Measurements from ENCODE around the gene LDLRAD4. TPM values are rescaled to one million over a fixed set of nuclear protein-coding genes. Genes with fewer than 3 reads are reported as not detected.
"Not testable (repeated sequence)": the region's sequence is repeated elsewhere in the genome, so short reads cannot be mapped to it uniquely, and the experiment has no call there.

LDLRAD4 gene
- total RNA-seq, 1 donor: 0.54 TPM

DNA sequence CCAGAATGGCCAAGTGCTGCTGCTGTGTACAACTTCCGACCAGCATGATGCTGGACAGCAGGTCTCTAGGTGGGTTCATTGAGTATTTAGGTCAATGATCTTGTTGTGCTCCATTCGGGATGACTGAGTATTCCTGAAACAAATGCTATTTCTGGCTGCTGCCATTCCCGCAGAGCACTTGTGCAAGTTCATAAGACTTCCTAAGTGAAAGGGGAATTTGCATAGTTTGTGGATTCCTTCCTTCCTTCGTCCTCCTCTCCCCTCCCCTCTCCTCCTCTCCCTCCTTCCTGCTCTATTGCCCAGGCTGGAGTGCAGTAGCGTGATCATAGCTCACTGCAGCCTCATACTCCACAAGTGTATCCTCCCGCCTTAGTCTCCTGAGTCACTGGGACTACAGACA, 40.4 kb downstream of the LDLRAD4 start:
- DNase-seq (ENCODE audit: low read depth): no peak
- TF ChIP-seq, protein P1, sequence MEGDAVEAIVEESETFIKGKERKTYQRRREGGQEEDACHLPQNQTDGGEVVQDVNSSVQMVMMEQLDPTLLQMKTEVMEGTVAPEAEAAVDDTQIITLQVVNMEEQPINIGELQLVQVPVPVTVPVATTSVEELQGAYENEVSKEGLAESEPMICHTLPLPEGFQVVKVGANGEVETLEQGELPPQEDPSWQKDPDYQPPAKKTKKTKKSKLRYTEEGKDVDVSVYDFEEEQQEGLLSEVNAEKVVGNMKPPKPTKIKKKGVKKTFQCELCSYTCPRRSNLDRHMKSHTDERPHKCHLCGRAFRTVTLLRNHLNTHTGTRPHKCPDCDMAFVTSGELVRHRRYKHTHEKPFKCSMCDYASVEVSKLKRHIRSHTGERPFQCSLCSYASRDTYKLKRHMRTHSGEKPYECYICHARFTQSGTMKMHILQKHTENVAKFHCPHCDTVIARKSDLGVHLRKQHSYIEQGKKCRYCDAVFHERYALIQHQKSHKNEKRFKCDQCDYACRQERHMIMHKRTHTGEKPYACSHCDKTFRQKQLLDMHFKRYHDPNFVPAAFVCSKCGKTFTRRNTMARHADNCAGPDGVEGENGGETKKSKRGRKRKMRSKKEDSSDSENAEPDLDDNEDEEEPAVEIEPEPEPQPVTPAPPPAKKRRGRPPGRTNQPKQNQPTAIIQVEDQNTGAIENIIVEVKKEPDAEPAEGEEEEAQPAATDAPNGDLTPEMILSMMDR (IDR thresholded peaks at IDR 0.05; ENCODE audit: insufficient read depth, low read length): no peak
- H3K4me3 ChIP-seq (ENCODE audit: low read depth, low read length): no peak overlapping the region

DNA sequence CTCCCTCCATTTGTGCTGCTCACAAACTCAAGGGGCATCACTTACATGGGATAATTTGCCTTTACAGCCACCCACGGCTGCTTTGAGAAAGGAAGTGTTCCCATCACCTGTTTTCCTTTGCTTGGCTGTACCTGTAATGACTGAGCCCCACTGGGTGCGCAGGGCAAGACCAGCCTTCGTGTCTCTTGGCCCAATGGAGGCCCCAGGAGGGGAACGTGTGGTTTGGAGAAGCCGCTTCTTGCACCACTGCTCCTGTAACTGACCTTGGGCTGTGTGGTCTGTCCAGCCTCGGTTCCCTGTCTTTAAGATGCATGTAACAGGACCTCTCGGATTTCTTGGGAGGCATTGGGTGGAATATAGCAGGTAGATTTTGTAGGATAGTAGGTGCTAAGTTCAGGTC, 41.1 kb downstream of the LDLRAD4 start:
- TF ChIP-seq, protein P1 (IDR thresholded peaks at IDR 0.05; ENCODE audit: insufficient read depth, low read length): no peak
- H3K4me3 ChIP-seq (ENCODE audit: low read depth, low read length): no peak overlapping the region
- no peak for DNase-seq (ENCODE audit: low read depth)

DNA sequence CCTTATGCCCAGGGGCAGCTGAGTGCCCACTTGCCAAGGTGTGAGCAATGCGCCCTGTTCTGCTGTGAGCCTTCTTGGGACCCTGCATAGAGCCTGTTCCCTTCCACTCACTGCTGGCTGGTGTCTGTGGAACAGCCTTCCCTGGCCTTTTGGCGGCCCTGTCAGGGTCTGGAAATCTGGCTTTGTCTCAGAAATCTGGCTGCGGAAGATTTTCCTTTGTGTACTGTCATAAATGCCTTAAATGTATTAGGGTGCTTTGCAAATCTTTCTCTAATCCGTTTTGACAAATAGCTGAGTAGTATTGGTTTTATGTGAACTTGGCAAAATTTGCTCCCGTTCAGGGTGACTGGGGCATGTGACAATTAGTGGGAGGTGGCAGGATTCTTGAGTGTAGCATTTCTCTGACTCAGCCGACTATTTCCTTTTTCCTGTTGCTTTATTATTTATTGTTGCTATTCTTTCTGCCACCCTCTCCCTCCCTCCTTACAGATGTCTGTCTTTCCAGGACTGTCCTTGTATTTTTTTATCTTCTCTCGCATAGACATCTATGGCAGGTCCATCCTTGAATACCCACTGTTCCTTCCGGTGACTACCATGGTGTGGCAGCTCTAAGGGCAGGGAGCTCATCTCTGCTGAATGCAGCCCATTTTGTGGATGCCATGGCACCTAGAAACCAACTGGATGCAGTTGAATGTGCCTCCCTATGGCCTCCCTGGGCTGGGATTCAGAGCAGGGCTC, 41.8 kb downstream of the LDLRAD4 start:
- TF ChIP-seq, protein P1 (IDR thresholded peaks at IDR 0.05; ENCODE audit: insufficient read depth, low read length): no peak
- DNase-seq (ENCODE audit: low read depth): no peak
- H3K4me3 ChIP-seq (ENCODE audit: low read depth, low read length): no peak overlapping the region

DNA sequence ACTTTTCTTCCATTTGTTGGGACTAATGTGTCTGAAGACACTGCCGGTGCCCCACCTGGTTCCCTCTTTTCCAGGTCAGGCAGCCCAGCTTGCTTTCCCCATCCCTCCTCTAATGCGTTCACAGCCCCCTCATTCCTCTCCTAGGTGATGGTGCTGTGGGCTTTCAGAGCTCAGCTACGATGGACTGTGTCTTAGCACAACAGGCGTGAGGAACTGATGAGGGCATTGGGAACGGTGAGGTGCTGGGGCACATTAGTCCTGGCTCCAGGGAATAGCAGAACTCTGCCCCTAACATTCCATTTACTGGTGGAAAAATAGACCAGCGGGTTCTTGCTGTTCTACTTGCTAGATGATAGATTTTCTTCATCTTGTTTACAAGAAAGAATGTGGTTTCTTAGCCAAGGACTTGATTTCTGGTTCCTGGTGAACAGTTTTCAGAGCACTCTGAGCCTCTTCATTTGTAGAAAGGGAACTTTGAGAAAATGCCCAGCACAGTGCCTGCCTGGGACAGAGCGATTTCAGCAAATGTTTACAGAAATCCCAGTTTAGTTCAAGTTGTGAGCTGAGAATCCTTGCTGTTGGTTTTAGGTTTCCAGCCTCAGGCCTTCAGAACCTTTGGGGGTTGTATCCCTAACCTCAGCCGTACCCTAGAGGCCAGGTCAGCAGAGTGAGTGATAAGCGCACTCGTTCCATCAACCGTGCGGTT, 42.5 kb downstream of the LDLRAD4 start:
- no peak for DNase-seq (ENCODE audit: low read depth)
- TF ChIP-seq, protein P1 (IDR thresholded peaks at IDR 0.05; ENCODE audit: insufficient read depth, low read length): no peak
- H3K4me3 ChIP-seq (ENCODE audit: low read depth, low read length): no peak overlapping the region

DNA sequence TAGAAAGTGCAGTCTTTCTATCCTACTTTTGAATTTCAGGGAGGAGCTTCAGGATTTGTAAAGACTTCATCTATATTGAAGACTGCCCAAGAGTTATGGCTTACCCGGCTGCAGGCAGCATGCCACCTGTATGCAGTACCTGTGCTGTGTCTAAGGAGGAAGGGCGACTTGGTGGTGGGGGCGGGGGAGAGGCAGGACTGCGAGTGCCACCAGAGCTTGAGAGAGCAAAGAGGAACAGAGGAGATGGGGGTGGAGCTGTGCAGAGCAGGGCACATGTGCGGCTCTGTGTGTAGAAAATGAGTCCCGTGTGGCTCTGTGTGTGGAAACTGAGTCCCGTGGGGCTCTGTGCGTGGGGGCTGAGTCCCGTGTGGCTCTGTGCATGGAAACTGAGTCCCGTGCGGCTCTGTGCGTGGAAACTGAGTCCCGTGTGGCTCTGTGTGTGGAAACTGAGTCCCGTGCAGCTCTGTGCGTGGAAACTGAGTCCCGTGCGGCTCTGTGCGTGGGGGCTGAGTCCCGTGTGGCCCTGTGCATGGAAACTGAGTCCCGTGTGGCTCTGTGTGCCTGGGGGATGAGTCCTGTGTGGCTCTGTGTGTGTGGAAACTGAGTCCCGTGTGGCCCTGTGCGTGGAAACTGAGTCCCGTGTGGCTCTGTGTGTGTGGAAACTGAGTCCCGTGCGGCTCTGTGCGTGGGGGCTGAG, 43.2 kb downstream of the LDLRAD4 start:
- TF ChIP-seq, protein P1 (IDR thresholded peaks at IDR 0.05; ENCODE audit: insufficient read depth, low read length): no peak
- H3K4me3 ChIP-seq (ENCODE audit: low read depth, low read length): no peak overlapping the region
- no peak for DNase-seq (ENCODE audit: low read depth)

DNA sequence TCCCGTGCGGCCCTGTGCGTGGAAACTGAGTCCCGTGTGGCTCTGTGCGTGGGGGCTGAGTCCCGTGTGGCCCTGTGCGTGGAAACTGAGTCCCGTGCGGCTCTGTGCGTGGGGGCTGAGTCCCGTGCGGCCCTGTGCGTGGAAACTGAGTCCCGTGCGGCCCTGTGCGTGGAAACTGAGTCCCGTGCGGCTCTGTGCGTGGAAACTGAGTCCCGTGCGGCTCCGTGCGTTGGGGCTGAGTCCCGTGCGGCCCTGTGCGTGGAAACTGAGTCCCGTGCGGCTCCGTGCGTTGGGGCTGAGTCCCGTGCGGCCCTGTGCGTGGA, 43.8 kb downstream of the LDLRAD4 start:
- H3K4me3 ChIP-seq (ENCODE audit: low read depth, low read length); DNase-seq (ENCODE audit: low read depth): not testable (repeated sequence)
